Measurements from ENCODE around the gene TSFM. TPM values are rescaled to one million over a fixed set of nuclear protein-coding genes. Genes with fewer than 3 reads are reported as not detected.

TSFM gene
- total RNA-seq, 1 experiment from 2014 or later, result 48.7 TPM

GRCh38 chr12:57844709-57845477 is 62.3 kb downstream of the TSFM start (continued):
- TF ChIP-seq PRDM15 (CRISPR knock-in tag; IDR thresholded peaks at IDR 0.05) (peak; percentile 29; the same call in 1 of the 2 replicates), GABPB1 (CRISPR knock-in tag; IDR thresholded peaks at IDR 0.05) (peak; percentile 55; the same call in 1 of the 2 replicates), ATF1 (CRISPR knock-in tag; IDR thresholded peaks at IDR 0.05) (no peak), IRF1 (CRISPR knock-in tag; IDR thresholded peaks at IDR 0.05) (no peak), MLX (CRISPR knock-in tag; IDR thresholded peaks at IDR 0.05) (no peak), CREB1 (CRISPR knock-in tag; IDR thresholded peaks at IDR 0.05) (no peak; the same call in 1 of the 2 replicates), TEAD4 (CRISPR knock-in tag; IDR thresholded peaks at IDR 0.05) (no peak), ZNF138 (CRISPR knock-in tag; conservative IDR thresholded peaks at IDR 0.05) (no peak), ZNF416 (CRISPR knock-in tag; IDR thresholded peaks at IDR 0.05) (no peak), ZNF671 (CRISPR knock-in tag; IDR thresholded peaks at IDR 0.05) (no peak), OVOL2 (CRISPR knock-in tag; IDR thresholded peaks at IDR 0.05; ENCODE audit: borderline replicate concordance) (no peak), CREM (CRISPR knock-in tag; IDR thresholded peaks at IDR 0.05) (no peak), ATF3 (CRISPR knock-in tag; conservative IDR thresholded peaks at IDR 0.05) (0 out of 2 replicates have a peak, but pooled peaks have one; percentile 28), ZBTB43 (CRISPR knock-in tag; IDR thresholded peaks at IDR 0.05) (no peak), IRF2 (CRISPR knock-in tag; IDR thresholded peaks at IDR 0.05; ENCODE audit: borderline replicate concordance, low read depth) (no peak), NFYB (CRISPR knock-in tag; conservative IDR thresholded peaks at IDR 0.05; ENCODE audit: low read depth) (no peak), ZNF281 (CRISPR knock-in tag; IDR thresholded peaks at IDR 0.05) (peak; percentile 44; the same call in 1 of the 2 replicates), USF2 (CRISPR knock-in tag; IDR thresholded peaks at IDR 0.05) (no peak), ELF4 (CRISPR knock-in tag; IDR thresholded peaks at IDR 0.05; ENCODE audit: low read depth) (no peak), HMGXB4 (CRISPR knock-in tag; IDR thresholded peaks at IDR 0.05) (0 out of 2 replicates have a peak, but pooled peaks have one; percentile 12), SP1 (CRISPR knock-in tag; conservative IDR thresholded peaks at IDR 0.05) (no peak), TCF7 (CRISPR knock-in tag; IDR thresholded peaks at IDR 0.05; ENCODE audit: low read depth) (no peak), CBFB (CRISPR knock-in tag; IDR thresholded peaks at IDR 0.05; ENCODE audit: low read depth) (no peak), ATF2 (CRISPR knock-in tag; IDR thresholded peaks at IDR 0.05; ENCODE audit: borderline replicate concordance, low read depth) (no peak)
